SK-N-MC (cell line): ENCODE results near the gene ANGPTL3.

Source experiments
- EZH2 ChIP-seq: fragments of 200-600 bp; sonication (generic); IDR thresholded peaks from one replicate; pipeline ENCODE4 v1.6.1; 2017; ENCODE audit warnings: antibody characterized with exemption
- POLR2AphosphoS5 ChIP-seq: IDR thresholded peaks from 2 replicates; pipeline ENCODE4 v1.6.1; 2012; ENCODE audit warnings: mild to moderate bottlenecking, low read depth, low read length, borderline replicate concordance

- TF ChIP-seq POLR2AphosphoS5: no peak
- no peak for TF ChIP-seq EZH2
Measured at GRCh38 chr1:62643283-62643682, 46.0 kb downstream of the ANGPTL3 start.
